GM19023 (cell line): ENCODE measurements around the gene ABHD17A.

Source experiments
- ATAC-seq: cut with Tn5 transposase; IDR thresholded peaks from one replicate; pipeline ENCODE4 v1.9.1; 2021; ENCODE audit warnings: mild to moderate bottlenecking, moderate library complexity; ENCODE audit not compliant: unreplicated experiment

ABHD17A gene

DNA sequence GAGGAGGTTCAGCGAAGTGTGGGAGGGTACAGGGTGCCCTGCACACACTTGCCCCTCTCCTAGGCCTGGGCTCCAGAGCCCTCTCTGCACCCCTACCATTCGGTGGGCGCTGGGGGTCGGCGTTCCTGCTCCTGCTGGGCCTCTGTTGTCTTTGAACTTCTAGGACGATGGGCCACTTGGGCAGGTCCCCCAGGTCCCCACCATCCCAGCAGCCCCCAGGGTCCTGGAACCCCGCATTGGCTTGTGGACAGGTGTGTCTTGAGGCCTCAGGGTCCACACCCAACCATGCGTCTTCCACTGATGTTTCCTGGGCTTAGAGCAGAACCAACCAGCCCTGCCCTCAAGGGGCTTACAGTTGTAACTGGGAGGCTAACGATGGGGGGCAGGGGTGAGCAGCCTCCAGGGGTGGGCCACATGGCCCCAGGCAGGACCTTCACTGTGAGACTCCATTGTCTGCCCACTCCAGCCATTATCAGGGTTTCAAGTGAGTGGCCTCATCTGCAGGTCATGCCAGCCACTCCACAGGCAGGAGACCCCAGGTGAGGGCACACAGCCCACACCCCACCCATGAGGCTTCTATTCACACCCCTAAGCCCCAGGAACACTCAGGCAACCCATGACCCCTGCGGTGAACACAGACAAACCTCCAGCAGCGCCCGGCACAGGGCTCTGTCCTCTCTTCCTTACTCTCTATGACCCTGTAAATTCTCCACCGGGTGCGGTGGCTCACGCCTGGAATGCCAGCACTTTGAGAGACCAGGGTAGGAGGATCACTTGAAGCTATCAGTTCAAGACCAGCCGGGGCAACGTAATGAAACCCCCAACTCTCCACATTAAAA, 19.9 kb downstream of the ABHD17A start:
- no peak for ATAC-seq

DNA sequence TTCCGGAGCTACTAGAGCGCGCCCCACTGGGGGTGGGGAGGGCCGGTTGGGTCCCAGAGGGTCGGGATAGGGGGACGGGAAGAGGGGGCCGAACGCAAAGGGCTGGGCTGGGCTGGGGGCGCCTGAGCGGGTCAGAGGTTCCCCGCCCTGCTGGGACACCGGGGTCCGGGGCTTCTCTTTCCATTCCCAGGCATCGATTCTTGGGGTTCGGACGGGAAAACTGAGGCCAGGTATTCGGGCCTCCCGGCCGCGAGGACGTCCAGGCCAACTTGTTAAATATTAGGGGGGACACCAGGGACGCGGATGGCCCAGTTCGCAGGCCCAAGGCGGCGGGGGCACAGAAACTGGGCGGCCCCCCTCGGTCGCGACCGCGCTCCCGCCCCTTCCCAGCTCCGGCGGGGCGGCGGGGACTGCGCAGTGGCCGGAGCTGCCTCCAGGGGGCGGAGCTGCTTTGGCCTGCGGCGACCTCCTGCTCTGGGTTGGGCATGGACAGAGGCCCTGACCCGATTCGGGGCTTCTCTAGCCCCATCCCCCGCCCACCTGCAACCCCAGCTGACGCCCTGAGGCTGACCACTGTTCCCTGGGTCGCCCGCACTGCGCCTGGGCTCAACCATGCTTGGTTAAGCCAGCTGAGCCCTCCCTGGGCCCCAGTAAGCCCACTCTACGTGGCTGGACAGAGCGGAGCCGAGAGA, 20.7 kb downstream of the ABHD17A start:
- ATAC-seq = peak; percentile 21

DNA sequence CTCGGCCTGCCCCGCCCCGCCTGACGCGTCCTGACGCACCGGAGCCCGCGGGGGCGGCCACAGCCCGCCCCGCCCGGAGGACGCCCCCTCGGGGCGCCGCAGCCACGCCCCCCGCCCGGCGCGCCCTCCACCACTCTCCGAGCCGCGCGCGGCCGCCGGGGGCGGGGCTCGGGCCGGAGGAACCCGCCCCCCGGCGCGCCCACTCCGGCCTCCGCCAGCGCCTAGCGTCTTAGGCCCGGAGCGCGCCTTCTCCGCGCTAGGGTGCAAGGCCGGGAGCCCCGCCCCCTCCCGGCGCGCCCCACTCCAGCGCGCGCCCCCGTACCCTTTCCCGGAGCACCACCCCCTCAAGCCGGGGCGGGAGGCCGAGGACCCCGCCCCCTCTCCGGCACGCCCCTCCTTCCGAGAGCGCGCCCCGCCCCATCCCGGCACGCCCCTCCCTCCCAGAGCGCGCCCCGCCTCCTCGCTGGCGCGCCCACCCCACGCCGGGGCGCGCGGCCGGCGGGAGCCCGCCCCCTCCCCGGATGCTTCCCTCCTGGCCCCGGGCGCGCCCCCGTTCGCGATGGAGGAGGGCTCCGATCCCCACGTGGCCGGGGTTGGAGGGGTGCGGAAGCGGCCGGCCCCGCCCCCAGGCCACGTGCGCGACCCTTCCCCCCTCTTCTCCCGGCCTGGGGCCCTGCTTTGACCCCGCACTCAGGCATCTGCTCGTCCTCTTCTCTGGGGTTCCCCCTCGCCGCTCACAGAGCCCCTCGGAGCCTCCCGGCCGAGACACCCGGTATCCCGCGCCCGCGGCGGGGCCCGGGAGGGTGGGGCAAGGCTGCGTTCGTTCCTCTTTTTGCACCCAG, 21.4 kb downstream of the ABHD17A start:
- peak; percentile 54 for ATAC-seq

DNA sequence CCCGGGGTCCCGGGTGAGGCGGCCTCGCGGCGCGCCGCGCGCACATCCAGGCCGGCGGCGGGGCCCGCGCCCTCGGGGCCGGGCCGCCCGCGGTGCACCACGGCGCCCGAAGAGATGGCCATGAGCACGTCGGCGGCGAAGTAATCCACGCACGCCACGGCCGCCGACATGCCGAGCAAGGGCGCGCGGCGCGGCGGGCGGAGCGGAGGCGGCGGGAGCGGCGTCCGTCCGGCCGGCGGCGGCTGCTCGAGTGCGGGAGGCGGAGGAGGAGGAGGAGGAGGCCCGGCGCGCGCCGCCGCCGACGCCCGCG, 22.0 kb downstream of the ABHD17A start, which contains the start of gene KLF16:
TSS of gene KLF16 (minus strand) at position 252 of the 310 bp plus-strand sequence. CDS start at position 170, 82 bp downstream.
- ATAC-seq = no peak

DNA sequence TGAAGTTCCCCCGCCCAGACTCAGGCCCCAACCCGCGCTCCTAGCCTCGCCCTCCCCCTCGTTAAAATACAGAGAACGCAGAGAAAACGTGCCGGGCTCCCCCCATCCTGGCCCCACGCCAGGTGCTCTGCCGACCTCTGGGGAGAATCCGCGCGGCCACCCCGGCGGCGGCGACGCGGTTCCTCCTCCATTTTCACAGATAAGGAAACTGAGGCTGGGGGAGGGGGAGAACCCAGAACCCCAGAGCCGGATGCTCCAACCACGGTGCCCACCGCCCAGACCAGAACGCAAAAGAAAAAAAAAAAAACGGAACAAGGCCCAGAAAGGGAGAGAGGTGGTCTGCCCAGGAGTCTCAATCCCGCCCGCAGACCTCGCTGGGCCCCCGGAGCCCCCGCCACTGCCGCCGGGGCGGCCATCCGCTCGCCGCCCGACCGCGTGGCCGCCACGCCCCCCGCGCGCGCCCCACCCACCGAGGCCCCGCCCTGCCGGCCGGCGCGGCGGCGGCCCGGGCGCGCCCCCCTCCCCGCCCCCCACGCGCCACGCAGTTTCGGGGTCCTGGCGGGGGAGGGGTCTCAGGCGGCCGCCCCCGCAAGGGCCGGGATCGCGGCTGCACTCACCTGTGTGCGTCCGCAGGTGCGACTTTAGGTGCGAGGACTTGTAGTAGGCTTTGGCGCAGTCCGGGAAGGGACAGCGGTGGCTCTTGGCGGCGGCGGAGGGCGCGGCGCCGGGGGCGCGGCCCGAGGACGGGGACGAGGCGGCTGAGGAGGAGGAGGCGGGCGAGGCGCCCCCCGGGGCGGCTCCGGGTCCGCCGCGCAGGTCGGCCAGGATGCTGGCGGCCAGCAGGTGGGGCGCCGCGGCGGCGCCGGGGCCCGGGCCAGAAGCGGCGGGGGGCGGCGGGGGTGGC, 22.6 kb downstream of the ABHD17A start:
- ATAC-seq = peak; percentile 8

DNA sequence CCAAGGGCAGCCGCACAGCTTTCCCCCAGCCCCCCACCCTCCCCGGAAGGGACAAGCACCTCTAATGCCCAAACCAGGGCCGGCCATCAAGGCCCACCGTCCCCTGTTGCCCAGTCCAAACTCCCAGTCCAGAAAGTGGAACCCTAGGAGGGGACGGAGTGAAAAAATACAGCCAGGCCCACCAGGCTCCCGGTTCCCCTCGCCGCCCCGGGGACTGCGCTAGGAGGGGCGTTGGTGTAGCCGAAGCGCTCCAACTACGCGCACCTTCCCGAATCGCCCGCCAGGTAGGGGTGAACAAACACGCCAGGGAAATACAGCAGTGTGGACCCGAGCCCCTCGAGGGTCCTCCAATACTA, 23.2 kb downstream of the ABHD17A start:
- ATAC-seq = no peak

DNA sequence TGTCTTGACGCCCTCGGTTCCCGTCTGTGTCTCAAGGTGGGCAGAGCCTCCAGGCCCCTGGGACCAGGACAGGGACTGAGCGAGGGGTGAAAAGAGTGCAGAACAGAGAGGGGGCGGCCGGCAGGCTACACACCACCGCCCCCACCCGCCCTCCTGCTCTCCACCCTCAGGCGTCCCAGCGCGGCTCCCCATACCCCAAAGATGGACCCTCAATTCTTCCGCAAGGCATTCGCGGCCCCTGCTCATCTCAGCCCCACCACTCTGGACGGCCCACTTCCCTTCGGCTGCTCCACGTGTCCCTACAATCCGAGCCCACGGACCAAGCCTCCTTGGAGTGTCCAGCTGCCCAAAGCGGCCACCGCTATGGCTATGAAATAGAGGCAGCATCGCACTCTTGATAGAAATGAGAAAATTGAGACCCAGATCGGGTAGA, 23.7 kb downstream of the ABHD17A start:
- ATAC-seq = no peak

DNA sequence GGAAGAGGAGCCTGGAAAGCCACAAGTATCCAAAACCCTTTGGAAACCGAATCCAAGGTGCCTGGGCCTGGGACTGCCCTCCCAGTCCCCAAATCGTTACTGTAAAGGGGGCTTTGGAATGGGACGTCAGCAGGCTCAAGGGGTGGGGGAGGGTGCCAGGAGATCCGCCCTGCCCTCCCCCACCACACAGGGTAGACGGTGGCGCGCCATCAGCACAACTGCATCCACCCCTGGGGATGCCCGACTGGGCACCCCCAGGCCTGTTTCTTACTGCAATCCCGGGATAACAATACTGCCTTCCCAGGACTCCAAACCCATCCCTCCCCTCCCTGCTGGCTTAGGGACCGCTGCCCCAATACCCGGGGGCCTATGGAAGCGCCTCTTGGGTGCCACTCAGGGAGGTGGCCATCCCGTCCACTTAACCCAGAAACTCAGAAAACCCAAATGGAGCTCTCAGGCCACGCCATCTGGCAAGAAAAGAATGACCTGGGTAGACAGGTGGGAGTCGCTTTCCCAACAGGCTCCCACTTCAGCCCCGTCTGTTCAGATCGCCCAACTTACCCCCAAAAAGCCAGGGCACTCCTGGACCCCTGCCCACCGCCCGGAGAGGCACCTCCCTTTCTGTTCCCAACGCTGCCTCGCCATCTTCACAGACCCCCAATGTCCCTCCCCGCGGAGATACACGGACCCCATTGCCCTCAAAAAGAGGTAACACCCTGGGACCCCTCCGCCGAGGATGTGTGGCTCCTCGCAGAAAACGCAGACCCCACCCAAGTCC, 24.3 kb downstream of the ABHD17A start:
- no peak for ATAC-seq

DNA sequence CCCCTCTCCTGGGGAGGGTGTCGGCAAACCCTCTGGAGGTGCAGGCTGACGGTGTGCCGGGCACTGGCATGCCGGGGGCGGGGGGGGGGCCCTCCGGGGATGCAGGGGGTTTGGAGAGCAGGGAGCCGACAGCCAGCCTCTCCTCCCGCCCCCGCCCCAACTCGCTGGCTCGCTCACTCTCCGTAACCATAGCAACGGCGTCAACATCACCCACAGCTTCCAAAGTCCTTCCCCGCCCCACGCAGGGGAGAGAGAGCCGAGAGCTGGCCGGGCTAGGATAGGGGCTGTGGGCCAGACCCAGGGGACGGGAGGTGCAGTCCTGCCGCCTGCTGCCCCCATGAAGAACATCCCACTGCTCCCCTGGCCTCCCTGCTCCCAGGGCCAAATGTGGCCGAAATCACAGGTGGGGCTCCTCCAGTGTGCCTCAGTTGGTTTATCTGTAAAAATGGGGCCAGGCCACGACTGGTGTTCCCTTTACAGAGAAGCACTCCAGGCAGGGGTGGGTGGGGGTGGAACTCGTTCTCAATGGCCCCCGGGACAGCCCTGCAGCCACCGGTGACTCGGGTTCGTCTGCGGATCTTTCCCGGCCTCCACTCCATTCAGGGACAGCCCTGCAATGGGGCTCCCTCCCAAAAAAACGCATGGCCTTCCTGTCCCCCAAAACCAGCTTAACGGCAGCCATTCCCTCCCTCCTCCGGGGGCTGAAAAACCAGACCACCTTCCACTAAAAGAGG, 25.1 kb downstream of the ABHD17A start:
- no peak for ATAC-seq

DNA sequence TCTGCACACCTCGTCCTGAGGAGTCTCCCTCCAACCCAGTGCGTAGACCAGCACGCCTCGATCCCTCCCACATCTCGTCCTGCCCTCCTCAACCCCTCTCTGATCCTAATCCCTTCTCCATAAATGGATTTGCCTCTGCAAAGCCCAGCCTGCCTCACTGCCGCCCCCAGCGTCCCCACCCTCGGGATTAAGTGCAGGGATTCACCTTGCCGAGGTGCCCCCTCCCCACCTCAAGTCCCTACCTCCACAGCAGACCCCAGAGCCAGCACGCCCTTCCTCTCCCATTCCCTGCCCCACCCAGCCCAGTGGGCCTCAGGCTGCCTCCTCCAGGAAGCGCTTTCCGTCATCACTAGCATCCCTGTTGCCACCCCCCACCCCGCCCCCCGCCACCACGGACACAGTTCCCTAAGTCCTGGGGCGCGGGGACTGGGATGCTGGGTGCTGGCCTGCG, 25.9 kb downstream of the ABHD17A start:
- ATAC-seq = no peak

DNA sequence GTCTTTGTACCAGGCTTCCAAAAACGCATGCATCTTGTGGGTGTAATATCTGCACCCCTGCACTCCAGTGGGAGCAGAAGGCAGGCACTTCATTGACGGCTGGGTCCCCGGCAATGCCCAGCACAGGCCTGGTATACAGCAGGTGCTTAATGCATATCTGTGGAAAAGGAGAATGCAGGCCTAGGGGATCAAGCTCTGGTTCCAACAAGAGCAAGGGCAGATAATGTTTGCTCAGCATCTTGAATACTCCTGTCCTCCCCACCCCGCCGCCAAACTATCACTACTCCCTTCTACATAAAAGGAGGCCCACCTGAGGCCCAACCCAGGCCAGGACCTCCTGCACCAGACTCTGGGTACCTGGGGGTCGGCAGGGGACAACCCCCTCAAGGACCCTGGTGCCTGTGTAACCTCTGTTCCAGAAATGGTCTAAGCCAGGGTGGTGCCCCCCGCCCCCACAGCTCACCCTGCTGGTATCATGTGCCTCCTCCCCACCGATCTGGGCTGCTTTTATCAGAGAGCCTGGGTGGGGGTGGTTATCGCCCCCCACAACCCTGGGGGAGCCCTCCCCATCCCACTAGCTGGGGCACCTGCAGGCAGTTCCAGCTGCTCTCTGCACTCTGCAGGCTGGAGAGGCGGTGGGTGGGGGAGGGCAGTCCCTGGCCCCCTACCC, 26.7 kb downstream of the ABHD17A start:
- ATAC-seq = no peak

DNA sequence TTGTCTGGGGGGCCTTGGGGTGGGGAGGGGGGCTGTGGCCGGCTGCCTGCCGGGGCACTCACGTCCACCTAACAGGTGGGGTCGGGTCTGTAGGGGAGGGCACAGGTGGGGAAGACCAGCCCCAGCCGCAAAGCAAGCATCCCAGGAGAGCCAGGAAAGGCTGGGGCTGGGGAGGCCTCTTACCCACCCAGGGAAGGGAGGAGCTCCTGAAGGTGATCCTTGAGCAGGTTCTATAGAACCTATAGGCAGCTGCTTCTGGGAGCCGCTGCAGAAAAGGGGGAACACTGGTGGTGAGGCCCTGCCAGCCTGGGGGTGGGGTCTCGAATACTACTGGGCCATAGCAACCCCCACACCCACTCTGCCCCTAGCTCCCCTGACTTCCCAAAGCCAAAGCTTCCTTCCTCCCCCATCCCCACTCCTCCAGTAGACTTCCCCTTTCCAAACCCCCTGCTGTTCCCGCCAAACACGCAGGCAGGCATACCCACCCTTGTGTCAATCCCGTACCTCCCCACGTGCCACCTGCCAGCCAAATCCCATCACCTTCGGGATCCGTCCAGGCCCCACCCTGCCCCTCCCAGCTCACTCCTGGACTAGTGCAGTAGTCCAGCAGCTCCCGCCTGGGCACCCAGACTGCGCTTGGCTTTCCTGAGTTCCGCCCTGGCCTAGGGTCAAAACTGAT, 27.5 kb downstream of the ABHD17A start:
- no peak for ATAC-seq

DNA sequence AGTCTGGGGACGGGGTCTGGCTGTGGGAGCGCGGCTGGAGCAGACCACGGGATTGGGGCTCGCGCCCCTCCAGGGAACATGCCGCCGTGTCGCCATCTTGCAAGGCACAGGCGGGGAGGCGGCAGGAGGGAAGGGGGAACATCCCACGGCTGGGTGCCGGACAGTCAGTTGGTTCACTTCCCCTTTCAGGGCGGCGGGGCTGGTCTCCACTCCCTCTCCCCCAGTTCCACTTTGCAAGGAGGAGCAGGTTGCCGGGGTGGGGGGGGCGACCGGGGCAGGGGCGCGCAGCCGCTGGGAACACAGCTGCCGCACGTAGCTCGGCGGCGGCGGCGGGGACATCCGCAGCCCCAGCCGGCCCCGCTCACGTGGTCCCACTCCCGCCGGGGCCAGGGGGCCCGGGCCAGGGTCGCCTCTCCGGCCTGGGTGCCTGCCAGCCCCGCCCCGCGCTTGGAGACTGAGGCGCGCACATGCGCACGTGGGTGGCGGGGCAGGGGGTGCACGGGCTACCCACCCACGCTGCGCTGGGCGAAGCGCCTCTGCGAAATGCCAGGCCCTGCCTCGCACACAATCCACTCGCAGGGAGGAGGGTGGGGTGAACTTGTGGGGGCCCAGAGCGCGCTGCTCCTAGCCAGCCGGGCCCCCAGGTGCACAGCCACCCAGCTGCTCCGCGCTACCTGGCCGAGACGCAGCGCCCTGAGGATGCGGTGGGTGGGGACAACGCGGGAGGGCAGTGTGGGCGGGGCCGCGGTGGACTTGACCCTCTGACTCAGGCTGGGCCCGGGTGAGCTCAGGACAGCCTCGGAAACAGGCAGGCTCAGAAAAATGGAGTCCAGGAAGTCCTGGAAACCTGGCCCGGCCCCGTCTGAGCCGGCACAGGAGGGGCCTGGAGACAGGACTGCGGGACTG, 28.3 kb downstream of the ABHD17A start:
- no peak for ATAC-seq

DNA sequence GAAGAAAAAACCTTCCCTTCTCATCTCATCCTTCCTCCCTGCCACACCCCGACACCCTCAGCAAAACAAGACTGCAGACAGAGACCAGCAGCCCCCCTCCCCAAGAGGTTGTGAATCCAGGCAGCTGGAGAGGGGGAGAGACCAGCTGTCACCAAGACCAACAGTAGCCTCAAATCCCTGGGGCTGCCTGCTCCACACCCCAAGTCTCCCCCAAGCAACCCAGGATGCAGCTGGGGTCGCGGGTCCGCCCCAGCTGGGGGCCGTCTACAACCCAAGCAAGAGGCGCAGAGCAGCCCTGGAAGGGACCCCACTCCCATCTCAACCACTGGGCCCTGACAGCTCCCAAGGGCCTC, 29.0 kb downstream of the ABHD17A start:
- no peak for ATAC-seq

DNA sequence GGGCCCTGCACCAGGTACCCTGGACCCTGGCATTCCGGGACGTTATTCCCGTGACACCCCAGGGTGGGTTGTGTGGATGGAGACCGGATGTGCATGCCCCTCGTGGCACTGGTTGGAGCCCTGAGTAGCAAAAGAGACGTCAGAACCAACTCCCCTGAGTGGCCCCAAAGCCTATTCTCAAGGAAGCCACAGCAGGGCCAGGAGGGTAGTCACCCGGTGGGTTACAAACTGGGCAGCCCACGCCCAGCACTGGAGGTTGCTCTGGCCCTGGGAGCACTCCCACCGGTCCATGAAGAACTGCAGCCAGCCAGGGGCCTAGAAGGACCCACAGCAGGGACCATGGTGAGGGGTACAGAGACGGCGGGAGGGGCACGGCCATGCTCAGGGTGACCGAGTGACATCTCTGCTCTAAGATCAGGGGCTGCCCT, 29.5 kb downstream of the ABHD17A start:
- ATAC-seq = peak; percentile 5

DNA sequence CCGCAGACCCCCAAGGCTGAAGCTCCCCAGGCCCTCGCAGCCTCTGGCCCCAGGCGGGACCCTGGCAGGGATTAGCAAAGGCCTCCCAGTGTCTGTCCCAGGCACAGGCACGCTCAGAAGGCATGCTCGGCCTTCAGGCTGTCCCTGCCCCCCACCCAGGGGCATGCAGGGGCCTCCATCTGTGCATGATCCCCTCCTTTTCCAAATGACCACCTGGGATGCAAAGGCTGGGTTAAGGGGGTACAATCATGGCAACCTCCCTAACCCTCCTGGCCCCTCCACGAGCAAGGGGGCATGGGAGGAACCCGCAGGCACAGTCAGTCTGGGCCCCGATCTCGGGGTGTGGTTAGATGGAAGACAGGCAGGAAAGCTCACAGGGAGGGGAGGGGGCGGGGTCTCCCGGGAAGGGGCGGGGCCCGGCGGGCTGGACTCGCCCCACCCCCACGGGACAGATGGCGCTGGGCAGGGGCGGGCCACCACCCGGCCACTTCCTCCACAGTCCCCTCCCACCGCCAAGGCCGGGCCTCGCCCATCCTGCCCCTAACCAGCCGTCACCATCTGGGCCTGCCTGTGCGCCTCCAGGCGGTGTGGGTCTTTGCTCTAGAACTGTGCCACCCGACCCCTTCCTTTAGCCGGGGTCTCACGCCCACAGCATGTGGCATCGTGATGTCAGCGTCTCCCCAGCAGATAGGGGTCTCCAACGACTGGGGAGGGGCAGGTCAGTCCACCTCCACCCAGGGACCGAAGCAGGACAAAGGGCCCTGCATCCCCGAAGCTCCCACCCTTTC, 30.1 kb downstream of the ABHD17A start:
- peak; percentile 59 for ATAC-seq
